HL-60 (cell line): Measurements from ENCODE around the gene ACOX2.
A peak's percentile ranks its signal among the peaks of the same experiment; 100 is the strongest.

Experiments
- DNase-seq, 2 experiments: peaks; one replicate each; pipeline ENCODE4 v3.0.0-alpha.2; 2010 to 2020; ENCODE audit warnings: low read depth in 1 of 2, low spot score in 1 of 2
- H3K27ac ChIP-seq: fragments of 250-450 bp; sonication (Bioruptor Pico); replicated peaks from 2 replicates; pipeline ENCODE4 v1.5.1; 2020; ENCODE audit warnings: mild to moderate bottlenecking, moderate library complexity
- H3K27me3 ChIP-seq: fragments of 250-450 bp; sonication (Bioruptor Pico); 2 replicates; pipeline ENCODE4 v1.5.1; 2021; ENCODE audit warnings: mild to moderate bottlenecking, moderate library complexity; ENCODE audit not compliant: insufficient read depth, poor library complexity, severe bottlenecking
- H3K4me3 ChIP-seq: replicated peaks from 2 replicates; pipeline ENCODE4 v1.5.1; 2011; ENCODE audit warnings: mild to moderate bottlenecking, control low read depth, low read length; ENCODE audit not compliant: insufficient read depth
- GABPA ChIP-seq: IDR thresholded peaks from 2 replicates; pipeline ENCODE4 v1.6.1; 2012; ENCODE audit warnings: low read depth
- POLR2AphosphoS5 ChIP-seq: IDR thresholded peaks from 2 replicates; pipeline ENCODE4 v1.6.1; 2012; ENCODE audit warnings: low read depth
- SPI1 ChIP-seq: IDR thresholded peaks from 2 replicates; pipeline ENCODE4 v1.6.1; 2012; ENCODE audit warnings: low read depth, mild to moderate bottlenecking, borderline replicate concordance
- TF ChIP-seq, protein P1 (sequence below): IDR thresholded peaks from one replicate; pipeline ENCODE4 v1.5.1; 2011; ENCODE audit warnings: low read length, control low read depth, inconsistent platforms; ENCODE audit not compliant: insufficient read depth
- TF ChIP-seq, protein P2 (sequence below): IDR thresholded peaks from 2 replicates; pipeline ENCODE4 v1.6.1; 2012; ENCODE audit warnings: low read depth; ENCODE audit not compliant: insufficient replicate concordance

ACOX2 gene

DNA sequence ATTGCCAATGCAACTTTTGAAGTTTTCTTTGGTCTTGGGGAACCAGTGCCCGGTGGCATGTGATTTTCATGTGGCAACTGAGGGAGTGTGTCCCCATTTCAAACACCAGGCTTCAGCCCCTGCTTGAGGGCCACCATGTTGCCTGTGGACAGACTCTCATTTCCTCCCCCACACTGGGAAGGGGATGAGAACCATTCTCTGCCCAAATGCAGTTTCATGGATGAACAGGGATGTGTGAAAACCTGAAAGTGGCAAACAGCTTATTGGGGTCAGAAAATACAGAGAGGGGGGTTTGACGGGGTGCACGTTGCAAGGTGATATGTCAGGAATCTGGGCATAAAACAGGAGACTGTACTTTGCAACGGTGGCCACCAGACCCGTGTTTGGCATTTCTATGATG is 33.9 kb upstream of the ACOX2 start:
- TF ChIP-seq, protein P1, sequence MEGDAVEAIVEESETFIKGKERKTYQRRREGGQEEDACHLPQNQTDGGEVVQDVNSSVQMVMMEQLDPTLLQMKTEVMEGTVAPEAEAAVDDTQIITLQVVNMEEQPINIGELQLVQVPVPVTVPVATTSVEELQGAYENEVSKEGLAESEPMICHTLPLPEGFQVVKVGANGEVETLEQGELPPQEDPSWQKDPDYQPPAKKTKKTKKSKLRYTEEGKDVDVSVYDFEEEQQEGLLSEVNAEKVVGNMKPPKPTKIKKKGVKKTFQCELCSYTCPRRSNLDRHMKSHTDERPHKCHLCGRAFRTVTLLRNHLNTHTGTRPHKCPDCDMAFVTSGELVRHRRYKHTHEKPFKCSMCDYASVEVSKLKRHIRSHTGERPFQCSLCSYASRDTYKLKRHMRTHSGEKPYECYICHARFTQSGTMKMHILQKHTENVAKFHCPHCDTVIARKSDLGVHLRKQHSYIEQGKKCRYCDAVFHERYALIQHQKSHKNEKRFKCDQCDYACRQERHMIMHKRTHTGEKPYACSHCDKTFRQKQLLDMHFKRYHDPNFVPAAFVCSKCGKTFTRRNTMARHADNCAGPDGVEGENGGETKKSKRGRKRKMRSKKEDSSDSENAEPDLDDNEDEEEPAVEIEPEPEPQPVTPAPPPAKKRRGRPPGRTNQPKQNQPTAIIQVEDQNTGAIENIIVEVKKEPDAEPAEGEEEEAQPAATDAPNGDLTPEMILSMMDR = no peak
- TF ChIP-seq POLR2AphosphoS5 (no peak), SPI1 (no peak), GABPA (no peak)
- TF ChIP-seq, protein P2, sequence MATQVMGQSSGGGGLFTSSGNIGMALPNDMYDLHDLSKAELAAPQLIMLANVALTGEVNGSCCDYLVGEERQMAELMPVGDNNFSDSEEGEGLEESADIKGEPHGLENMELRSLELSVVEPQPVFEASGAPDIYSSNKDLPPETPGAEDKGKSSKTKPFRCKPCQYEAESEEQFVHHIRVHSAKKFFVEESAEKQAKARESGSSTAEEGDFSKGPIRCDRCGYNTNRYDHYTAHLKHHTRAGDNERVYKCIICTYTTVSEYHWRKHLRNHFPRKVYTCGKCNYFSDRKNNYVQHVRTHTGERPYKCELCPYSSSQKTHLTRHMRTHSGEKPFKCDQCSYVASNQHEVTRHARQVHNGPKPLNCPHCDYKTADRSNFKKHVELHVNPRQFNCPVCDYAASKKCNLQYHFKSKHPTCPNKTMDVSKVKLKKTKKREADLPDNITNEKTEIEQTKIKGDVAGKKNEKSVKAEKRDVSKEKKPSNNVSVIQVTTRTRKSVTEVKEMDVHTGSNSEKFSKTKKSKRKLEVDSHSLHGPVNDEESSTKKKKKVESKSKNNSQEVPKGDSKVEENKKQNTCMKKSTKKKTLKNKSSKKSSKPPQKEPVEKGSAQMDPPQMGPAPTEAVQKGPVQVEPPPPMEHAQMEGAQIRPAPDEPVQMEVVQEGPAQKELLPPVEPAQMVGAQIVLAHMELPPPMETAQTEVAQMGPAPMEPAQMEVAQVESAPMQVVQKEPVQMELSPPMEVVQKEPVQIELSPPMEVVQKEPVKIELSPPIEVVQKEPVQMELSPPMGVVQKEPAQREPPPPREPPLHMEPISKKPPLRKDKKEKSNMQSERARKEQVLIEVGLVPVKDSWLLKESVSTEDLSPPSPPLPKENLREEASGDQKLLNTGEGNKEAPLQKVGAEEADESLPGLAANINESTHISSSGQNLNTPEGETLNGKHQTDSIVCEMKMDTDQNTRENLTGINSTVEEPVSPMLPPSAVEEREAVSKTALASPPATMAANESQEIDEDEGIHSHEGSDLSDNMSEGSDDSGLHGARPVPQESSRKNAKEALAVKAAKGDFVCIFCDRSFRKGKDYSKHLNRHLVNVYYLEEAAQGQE = no peak
- Histone ChIP-seq H3K27ac (no peak overlapping the region), H3K27me3 (peaks cover 2% of the 10 kb centered on the region), H3K4me3 (no peak overlapping the region)
- no peak for DNase-seq

DNA sequence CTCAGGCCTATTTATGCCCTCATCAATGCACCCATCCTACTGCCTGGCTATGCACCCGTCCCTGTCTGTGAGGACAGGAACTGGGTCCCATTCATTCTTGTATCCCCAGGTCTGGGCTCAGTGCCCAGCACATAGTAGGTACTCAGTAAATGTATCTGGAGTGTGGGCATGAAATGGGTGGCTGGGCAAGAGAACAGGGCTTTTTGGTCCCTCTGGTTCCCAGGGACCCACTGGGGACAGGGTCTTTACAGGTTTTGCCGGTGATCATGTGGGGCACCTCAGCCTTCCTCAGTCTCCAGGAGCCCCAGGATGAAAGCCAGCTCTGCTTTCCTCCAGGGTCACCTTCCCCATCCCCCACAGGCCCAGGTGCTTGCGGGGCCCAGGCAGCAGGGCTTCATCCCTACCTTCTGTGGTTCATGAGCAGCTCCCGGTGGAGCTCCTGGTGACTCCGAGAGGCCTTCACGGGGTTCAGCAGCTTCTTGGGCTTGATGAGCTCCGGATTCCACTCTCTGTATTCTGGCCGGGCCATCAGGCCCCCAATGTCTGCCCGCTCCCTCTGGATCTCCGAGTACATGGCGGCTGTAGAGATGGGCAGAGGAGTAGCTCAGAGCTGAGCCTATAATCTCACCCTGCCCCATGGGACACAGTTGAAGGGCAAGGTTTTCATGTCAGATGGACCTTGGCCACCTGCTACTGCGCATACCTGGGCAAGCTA is 32.5 kb upstream of the ACOX2 start:
- Histone ChIP-seq H3K4me3 (no peak overlapping the region), H3K27me3 (no peaks in the 10 kb centered on the region), H3K27ac (no peak overlapping the region)
- no peak for DNase-seq
- TF ChIP-seq GABPA (no peak), SPI1 (no peak), POLR2AphosphoS5 (no peak)
- TF ChIP-seq, protein P2 = no peak
- TF ChIP-seq, protein P1 = no peak

DNA sequence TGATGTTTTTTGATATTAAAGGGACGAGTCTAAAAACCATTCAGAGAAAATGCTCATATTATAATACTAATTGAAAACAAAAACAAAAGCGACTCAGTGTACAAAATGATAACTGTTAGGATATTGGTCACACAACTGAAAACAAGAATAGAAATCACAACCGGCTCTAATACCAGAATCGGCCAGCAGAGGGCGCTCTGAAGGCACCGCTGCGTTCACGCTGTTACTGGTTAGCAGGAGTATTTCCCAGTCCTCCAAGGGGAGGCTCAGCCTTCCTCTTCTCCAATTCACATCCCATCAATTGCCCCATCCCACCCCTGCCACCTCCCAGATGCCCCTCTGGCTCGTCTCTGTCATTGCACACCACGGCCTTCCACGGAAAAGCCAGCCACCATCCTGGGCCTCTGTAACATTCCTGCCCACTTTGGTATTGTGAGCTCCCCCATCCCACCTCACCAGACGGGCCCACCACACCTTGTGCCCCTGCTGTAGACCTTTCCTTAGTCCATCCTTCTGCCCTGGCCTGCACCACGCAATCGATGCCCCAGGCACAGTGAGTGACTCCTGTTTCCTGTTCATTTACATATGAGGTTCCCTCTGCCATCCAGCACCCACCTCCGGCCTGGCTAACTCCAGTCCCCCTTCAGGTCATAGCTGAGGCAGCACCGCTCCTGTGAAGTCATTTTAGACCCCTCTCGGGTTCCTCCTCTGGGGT is 31.7 kb upstream of the ACOX2 start:
- H3K27ac ChIP-seq = no peak overlapping the region
- TF ChIP-seq, protein P2 = no peak
- TF ChIP-seq GABPA = no peak
- TF ChIP-seq, protein P1 = peak; percentile 86
- no peak for TF ChIP-seq SPI1
- no peak for TF ChIP-seq POLR2AphosphoS5
- no peaks in the 10 kb centered on the region for H3K27me3 ChIP-seq
- peak; percentile 20 to 46 for DNase-seq
- no peak overlapping the region for H3K4me3 ChIP-seq
